ENCODE measurements around the gene SYNE1. TPM values are rescaled to one million over a fixed set of nuclear protein-coding genes. Genes with fewer than 3 reads are reported as not detected.

Gene SYNE1
- polyA plus RNA-seq, 1 donor from 2014 or later = 38.5 TPM

- no peak overlapping the region for H3K9ac ChIP-seq (ENCODE audit: low read length)
- no peaks in the 10 kb centered on the region for H3K79me2 ChIP-seq (replicated peaks; ENCODE audit: insufficient read depth, low read length)
- no peak overlapping the region for H2AFZ ChIP-seq (ENCODE audit: low read depth, low read length)
- no peak overlapping the region for H3K4me3 ChIP-seq (ENCODE audit: low read length)
- H3K27me3 ChIP-seq (ENCODE audit: insufficient read depth, low read depth, low read length) = no peaks in the 10 kb centered on the region
- H3K9me2 ChIP-seq (ENCODE audit: insufficient read depth, low read length) = no peaks in the 10 kb centered on the region
- no peaks in the 10 kb centered on the region for H3K9me3 ChIP-seq (ENCODE audit: low read length)
- H3F3A ChIP-seq (ENCODE audit: insufficient read depth, low read length, poor library complexity, severe bottlenecking) = no peaks in the 10 kb centered on the region
- H3K4me2 ChIP-seq (ENCODE audit: low read length) = no peak overlapping the region
- H4K20me1 ChIP-seq (ENCODE audit: insufficient read depth) = no peaks in the 10 kb centered on the region
- no peak for TF ChIP-seq POLR2AphosphoS5 (IDR thresholded peaks at IDR 0.05)
- no peak for TF ChIP-seq RAD21 (conservative IDR thresholded peaks at IDR 0.05)
- TF ChIP-seq EP300 (conservative IDR thresholded peaks at IDR 0.05; ENCODE audit: poor library complexity, severe bottlenecking) = no peak
- TF ChIP-seq SMC3 (conservative IDR thresholded peaks at IDR 0.05; ENCODE audit: poor library complexity) = no peak
- no peak for TF ChIP-seq EZH2 (IDR thresholded peaks at IDR 0.05; ENCODE audit: borderline replicate concordance, insufficient read depth, low read length, poor library complexity, severe bottlenecking)
- no peak for TF ChIP-seq TAF1 (IDR thresholded peaks at IDR 0.05; ENCODE audit: low read depth)
- no peak for TF ChIP-seq REST (IDR thresholded peaks at IDR 0.05; ENCODE audit: borderline replicate concordance)
- TF ChIP-seq MXI1 (conservative IDR thresholded peaks at IDR 0.05; ENCODE audit: poor library complexity, severe bottlenecking) = no peak
- no peak for TF ChIP-seq CTCF (IDR thresholded peaks at IDR 0.05; ENCODE audit: poor library complexity, severe bottlenecking)
- no peaks in the 10 kb centered on the region for H3K36me3 ChIP-seq (ENCODE audit: insufficient read depth, low read length)
- no peak overlapping the region for H3K27ac ChIP-seq (ENCODE audit: low read length)
Measured at GRCh38 chr6:152334555-152334954, 302.6 kb downstream of the SYNE1 start.

GRCh38 chr6:152330961-152331360, 306.2 kb downstream of the SYNE1 start:
- no peaks in the 10 kb centered on the region for H3K36me3 ChIP-seq (ENCODE audit: insufficient read depth, low read length)
- H3K9me3 ChIP-seq (ENCODE audit: low read length) = no peaks in the 10 kb centered on the region
- H3K27me3 ChIP-seq (ENCODE audit: insufficient read depth, low read depth, low read length) = no peaks in the 10 kb centered on the region
- H4K20me1 ChIP-seq (ENCODE audit: insufficient read depth) = no peaks in the 10 kb centered on the region
- no peak for TF ChIP-seq EP300 (conservative IDR thresholded peaks at IDR 0.05; ENCODE audit: poor library complexity, severe bottlenecking)
- TF ChIP-seq POLR2AphosphoS5 (IDR thresholded peaks at IDR 0.05) = no peak
- TF ChIP-seq SMC3 (conservative IDR thresholded peaks at IDR 0.05; ENCODE audit: poor library complexity) = no peak
- TF ChIP-seq MXI1 (conservative IDR thresholded peaks at IDR 0.05; ENCODE audit: poor library complexity, severe bottlenecking) = no peak
- TF ChIP-seq REST (IDR thresholded peaks at IDR 0.05; ENCODE audit: borderline replicate concordance) = no peak
- no peak for TF ChIP-seq TAF1 (IDR thresholded peaks at IDR 0.05; ENCODE audit: low read depth)
- TF ChIP-seq RAD21 (conservative IDR thresholded peaks at IDR 0.05) = no peak
- TF ChIP-seq CTCF (IDR thresholded peaks at IDR 0.05; ENCODE audit: poor library complexity, severe bottlenecking) = no peak
- no peak for TF ChIP-seq EZH2 (IDR thresholded peaks at IDR 0.05; ENCODE audit: borderline replicate concordance, insufficient read depth, low read length, poor library complexity, severe bottlenecking)
- no peaks in the 10 kb centered on the region for H3K79me2 ChIP-seq (replicated peaks; ENCODE audit: insufficient read depth, low read length)
- no peak overlapping the region for H3K27ac ChIP-seq (ENCODE audit: low read length)
- H3K4me3 ChIP-seq (ENCODE audit: low read length) = no peak overlapping the region
- H3K4me2 ChIP-seq (ENCODE audit: low read length) = no peak overlapping the region
- no peaks in the 10 kb centered on the region for H3F3A ChIP-seq (ENCODE audit: insufficient read depth, low read length, poor library complexity, severe bottlenecking)
- H2AFZ ChIP-seq (ENCODE audit: low read depth, low read length) = no peak overlapping the region
- H3K9me2 ChIP-seq (ENCODE audit: insufficient read depth, low read length) = no peaks in the 10 kb centered on the region
- no peak overlapping the region for H3K9ac ChIP-seq (ENCODE audit: low read length)
